Skeletal muscle tissue (tissue), 4 donors: ENCODE results near the gene MYO1H. TPM values are rescaled to one million over a fixed set of nuclear protein-coding genes. Genes with fewer than 3 reads are reported as not detected.
"Not testable (repeated sequence)": the region's sequence is repeated elsewhere in the genome, so short reads cannot be mapped to it uniquely, and the experiment has no call there.

Experiments used
- H3K27ac ChIP-seq: one replicate; pipeline ENCODE4 v1.7.0; 2013; ENCODE audit warnings: mild to moderate bottlenecking, low read depth, low read length, inconsistent platforms
- H3K27me3 ChIP-seq, 3 donors: one replicate each; pipeline ENCODE4 v1.7.0; 2013; ENCODE audit warnings: low read length in 3 of 3; ENCODE audit not compliant: control insufficient read depth in 3 of 3, insufficient read depth in 3 of 3
- H3K36me3 ChIP-seq, 3 donors: one replicate each; pipeline ENCODE4 v1.7.0; 2013; ENCODE audit warnings: low read length in 3 of 3; ENCODE audit not compliant: control insufficient read depth in 3 of 3, insufficient read depth in 3 of 3
- H3K4me1 ChIP-seq, 3 donors: one replicate each; pipeline ENCODE4 v1.7.0; 2013; ENCODE audit warnings: low read length in 3 of 3, mild to moderate bottlenecking in 3 of 3; ENCODE audit not compliant: control insufficient read depth in 3 of 3, insufficient read depth in 3 of 3
- H3K4me3 ChIP-seq, 3 donors: one replicate each; pipeline ENCODE4 v1.7.0; 2013; ENCODE audit warnings: low read length in 3 of 3
- H3K9ac ChIP-seq, 3 donors: one replicate each; pipeline ENCODE4 v1.7.0; 2013; ENCODE audit warnings: low read length in 3 of 3, mild to moderate bottlenecking in 3 of 3, moderate library complexity in 2 of 3, low read depth in 1 of 3
- H3K9me3 ChIP-seq, 3 donors: one replicate each; pipeline ENCODE4 v1.7.0; 2013; ENCODE audit warnings: low read length in 3 of 3; ENCODE audit not compliant: control insufficient read depth in 3 of 3
- total RNA-seq: library from RNA; depleted of rRNA; stranded (reverse); fragments of >200 nt; gene quantifications from one replicate; pipeline ENCODE4 v1.2.3, GENCODE V29; 2014
- donor health status: Osteomylitis.

The MYO1H gene
- total RNA-seq, 1 donor from 2014 or later: not detected

- Histone ChIP-seq H3K4me3 (no peak overlapping the region), H3K27me3 (no peaks in the 10 kb centered on the region), H3K9ac (no peak overlapping the region), H3K4me1 (peaks cover 80 to 84% (median 81%) of the 10 kb centered on the region in 3 donors), H3K27ac (peak overlapping the region; percentile 93), H3K36me3 (peaks cover 17 to 24% (median 19%) of the 10 kb centered on the region in 3 donors), H3K9me3 (no peaks in the 10 kb centered on the region)
Measured at GRCh38 chr12:109464642-109465351, 117.1 kb downstream of the MYO1H start.

- Histone ChIP-seq H3K9me3 (no peaks in the 10 kb centered on the region), H3K9ac (peak overlapping the region in 1 of 3 donors; percentile 27), H3K4me1 (peaks cover 66 to 71% (median 69%) of the 10 kb centered on the region in 3 donors), H3K4me3 (peak overlapping the region in 1 of 3 donors; percentile 4), H3K36me3 (peaks cover 11 to 24% (median 15%) of the 10 kb centered on the region in 3 donors), H3K27me3 (no peaks in the 10 kb centered on the region), H3K27ac (no peak overlapping the region)
Measured at GRCh38 chr12:109466305-109466704, 118.6 kb downstream of the MYO1H start.

GRCh38 chr12:109466821-109467220 lies 119.1 kb downstream of the MYO1H start:
- H3K9ac ChIP-seq: peak overlapping the region in 2 of 3 donors; percentile 27 to 51
- H3K4me3 ChIP-seq: no peak overlapping the region
- peaks cover 11 to 24% (median 15%) of the 10 kb centered on the region in 3 donors for H3K36me3 ChIP-seq
- peaks cover 61 to 66% (median 63%) of the 10 kb centered on the region in 3 donors for H3K4me1 ChIP-seq
- H3K9me3 ChIP-seq: no peaks in the 10 kb centered on the region
- peak overlapping the region; percentile 6 for H3K27ac ChIP-seq
- no peaks in the 10 kb centered on the region for H3K27me3 ChIP-seq

DNA sequence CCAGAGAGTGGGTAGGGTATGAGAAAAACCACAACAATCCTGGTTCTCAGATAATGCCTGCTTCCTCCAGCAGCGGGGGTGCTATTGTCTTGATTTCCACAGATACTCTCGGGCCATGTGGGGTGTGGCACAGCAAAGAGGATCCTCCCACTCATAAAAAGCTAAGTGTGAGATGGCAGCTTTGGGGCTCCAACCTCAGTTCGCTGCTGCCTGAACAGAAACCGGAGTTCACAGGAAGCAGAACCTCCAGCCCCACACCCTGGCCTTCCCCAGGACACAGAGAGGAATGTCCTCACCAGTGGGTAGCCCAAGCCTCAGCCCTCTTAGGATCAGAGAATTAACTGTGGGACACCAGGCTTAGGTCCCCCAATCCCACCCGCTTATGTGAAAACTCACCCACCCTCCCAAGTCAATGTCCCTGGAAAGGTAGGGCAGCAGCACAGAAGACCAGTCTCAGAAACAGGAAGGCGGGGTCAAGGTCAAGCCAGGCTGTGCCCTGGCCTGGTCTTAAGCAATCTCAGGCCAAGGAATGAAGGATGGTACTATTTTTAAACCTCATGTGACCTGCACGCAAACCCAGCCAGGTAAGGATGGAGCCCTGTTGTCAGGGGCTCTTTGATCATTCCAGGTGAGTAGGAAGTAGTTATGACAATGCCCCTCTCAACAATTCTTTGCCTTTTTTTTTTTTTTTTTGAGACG lies 120.4 kb downstream of the MYO1H start:
- H3K4me1 ChIP-seq: peaks cover 48 to 54% (median 53%) of the 10 kb centered on the region in 3 donors
- peak overlapping the region in 1 of 3 donors; percentile 43 for H3K9ac ChIP-seq
- H3K36me3 ChIP-seq: peaks cover 11 to 24% (median 15%) of the 10 kb centered on the region in 3 donors

DNA sequence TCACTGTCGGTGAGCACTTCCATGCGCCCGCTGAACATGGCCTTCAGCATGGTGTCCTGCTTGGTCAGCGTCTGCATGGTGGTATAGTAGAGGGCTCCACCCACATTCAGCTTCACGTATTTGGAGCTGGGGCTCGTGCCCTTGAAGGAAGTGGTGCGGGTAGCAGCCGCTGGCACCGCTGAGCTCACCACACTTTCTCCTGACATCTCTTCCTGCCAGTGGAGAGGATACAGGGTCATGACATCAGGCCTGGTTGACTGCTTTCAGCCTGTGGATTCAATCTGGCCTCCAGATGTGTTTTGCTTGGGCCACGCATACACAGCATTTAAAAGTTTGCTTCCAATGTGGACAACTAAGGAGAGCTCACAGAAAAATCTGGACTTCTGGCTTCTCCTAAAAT lies 121.8 kb downstream of the MYO1H start:
- peaks cover 11 to 24% (median 15%) of the 10 kb centered on the region in 3 donors for H3K36me3 ChIP-seq
- H3K9ac ChIP-seq: no peak overlapping the region
- peaks cover 38 to 43% (median 40%) of the 10 kb centered on the region in 3 donors for H3K4me1 ChIP-seq

More for the DNA sequence above, 120.4 kb downstream of the MYO1H start:
- H3K4me3 ChIP-seq: peak overlapping the region in 1 of 3 donors; percentile 32
- no peaks in the 10 kb centered on the region for H3K27me3 ChIP-seq
- no peaks in the 10 kb centered on the region for H3K9me3 ChIP-seq
- H3K27ac ChIP-seq: no peak overlapping the region

GRCh38 chr12:109473006-109473405 lies 125.3 kb downstream of the MYO1H start:
- Histone ChIP-seq H3K27ac (no peak overlapping the region), H3K9ac (no peak overlapping the region), H3K4me3 (no peak overlapping the region), H3K27me3 (no peaks in the 10 kb centered on the region), H3K9me3 (no peaks in the 10 kb centered on the region), H3K4me1 (peaks cover 22 to 28% (median 22%) of the 10 kb centered on the region in 3 donors), H3K36me3 (peaks cover 8 to 13% (median 10%) of the 10 kb centered on the region in 3 donors)

More for the DNA sequence above, 121.8 kb downstream of the MYO1H start:
- H3K4me3 ChIP-seq: no peak overlapping the region
- no peaks in the 10 kb centered on the region for H3K27me3 ChIP-seq
- no peaks in the 10 kb centered on the region for H3K9me3 ChIP-seq
- H3K27ac ChIP-seq: no peak overlapping the region

- H3K27ac ChIP-seq, H3K9me3 ChIP-seq, H3K9ac ChIP-seq, H3K4me3 ChIP-seq, H3K27me3 ChIP-seq: not testable (repeated sequence)
- Histone ChIP-seq H3K36me3 (peaks cover 7 to 11% (median 8%) of the 10 kb centered on the region in 3 donors), H3K4me1 (peaks cover 20 to 30% (median 24%) of the 10 kb centered on the region in 3 donors)
Measured at GRCh38 chr12:109473526-109474270, 126.0 kb downstream of the MYO1H start.

- Histone ChIP-seq H3K9ac (no peak overlapping the region), H3K4me3 (no peak overlapping the region), H3K9me3 (no peaks in the 10 kb centered on the region), H3K4me1 (peaks cover 22 to 42% (median 32%) of the 10 kb centered on the region in 3 donors), H3K27ac (no peak overlapping the region), H3K36me3 (peaks cover 0 to 3% (median 0%) of the 10 kb centered on the region in 3 donors), H3K27me3 (no peaks in the 10 kb centered on the region)
Measured at GRCh38 chr12:109475121-109475520, 127.4 kb downstream of the MYO1H start.

GRCh38 chr12:109475993-109476806 lies 128.5 kb downstream of the MYO1H start:
- H3K36me3 ChIP-seq: no peaks in the 10 kb centered on the region
- H3K27me3 ChIP-seq: no peaks in the 10 kb centered on the region
- H3K4me1 ChIP-seq: peaks cover 22 to 42% (median 28%) of the 10 kb centered on the region in 3 donors
- H3K4me3 ChIP-seq: peak overlapping the region; percentile 93 to 98 (median 96)
- peak overlapping the region; percentile 95 to 99 (median 98) for H3K9ac ChIP-seq
- H3K27ac ChIP-seq: peak overlapping the region; percentile 96
- H3K9me3 ChIP-seq: no peaks in the 10 kb centered on the region
